ENCODE data around the gene ANGPTL8.

The ANGPTL8 gene

GRCh38 chr19:11197291-11198174 is 41.9 kb upstream of the ANGPTL8 start, which contains the start of gene KANK2:
KANK2 (minus strand) TSS chr19:11197545; CDS start chr19:11194511, 3,034 bp downstream.
- peaks cover 8% of the 10 kb centered on the region for H3K4me1 ChIP-seq (ENCODE audit: control insufficient read depth, insufficient read depth, low read length, unreplicated experiment)
- H2AFZ ChIP-seq (ENCODE audit: low read length, unreplicated experiment): peak within 1 kb of the TSS; percentile 5

GRCh38 chr19:11198175-11198534 is 41.3 kb upstream of the ANGPTL8 start:
- Histone ChIP-seq H3K4me3 (ENCODE audit: low read depth, low read length) (no peak overlapping the region), H2AFZ (ENCODE audit: low read length, unreplicated experiment) (no peak overlapping the region), H3K27ac (ENCODE audit: low read depth, low read length) (no peak overlapping the region)

More at GRCh38 chr19:11197291-11198174, 41.9 kb upstream of the ANGPTL8 start, which contains the start of gene KANK2:
- peaks cover 41% of the 10 kb centered on the region for H3K79me2 ChIP-seq (ENCODE audit: control insufficient read depth, insufficient read depth, low read length, unreplicated experiment)
- H3K36me3 ChIP-seq (ENCODE audit: insufficient read depth, low read length): peaks cover 11% of the 10 kb centered on the region; the same call in 1 of the 2 replicates
- H3K27ac ChIP-seq (ENCODE audit: low read depth, low read length): peak within 1 kb of the TSS; percentile 45; the same call in 1 of the 2 replicates
- peak within 1 kb of the TSS; percentile 89 for H3K4me3 ChIP-seq (ENCODE audit: low read depth, low read length)
- no peaks in the 10 kb centered on the region for H3K27me3 ChIP-seq (ENCODE audit: insufficient read depth, low read length)

DNA sequence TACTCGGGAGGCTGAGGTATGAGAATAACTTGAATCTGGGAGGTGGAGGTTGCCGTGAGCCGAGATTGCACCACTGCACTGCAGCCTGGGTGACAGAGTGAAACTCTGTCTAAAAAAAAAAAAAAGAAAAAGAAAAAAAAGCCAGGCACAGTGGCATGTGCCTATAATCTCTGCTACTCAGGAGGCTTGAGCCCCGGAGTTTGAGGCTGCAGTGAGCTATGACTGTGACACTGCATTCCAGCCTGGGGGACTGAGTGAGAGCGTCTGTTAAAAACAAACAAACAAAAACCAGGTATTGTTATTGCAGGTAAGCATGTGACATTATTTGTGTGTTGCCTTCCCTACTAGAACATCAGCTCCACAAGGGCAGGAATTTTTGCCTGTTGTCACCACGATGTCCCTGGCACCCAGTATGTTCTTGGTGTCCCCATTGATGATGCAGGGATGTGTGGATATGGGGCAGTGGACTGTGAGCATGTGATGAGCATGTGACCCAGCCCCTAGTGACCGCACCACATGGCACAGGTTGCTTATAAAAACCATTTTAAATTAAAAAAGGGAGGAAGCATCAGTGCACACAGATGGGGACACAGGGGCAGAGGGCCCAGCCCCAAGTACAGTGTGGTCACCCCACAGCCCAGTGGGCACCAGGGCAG is 40.5 kb upstream of the ANGPTL8 start:
- no peaks in the 10 kb centered on the region for H3K36me3 ChIP-seq (ENCODE audit: insufficient read depth, low read length)
- peaks cover 20% of the 10 kb centered on the region for H3K4me1 ChIP-seq (ENCODE audit: control insufficient read depth, insufficient read depth, low read length, unreplicated experiment)
- H2AFZ ChIP-seq (ENCODE audit: low read length, unreplicated experiment): no peak overlapping the region
- H3K4me3 ChIP-seq (ENCODE audit: low read depth, low read length): no peak overlapping the region
- peaks cover 30% of the 10 kb centered on the region for H3K79me2 ChIP-seq (ENCODE audit: control insufficient read depth, insufficient read depth, low read length, unreplicated experiment)
- H3K27me3 ChIP-seq (ENCODE audit: insufficient read depth, low read length): no peaks in the 10 kb centered on the region
- no peak overlapping the region for H3K27ac ChIP-seq (ENCODE audit: low read depth, low read length)

More at GRCh38 chr19:11198175-11198534, 41.3 kb upstream of the ANGPTL8 start:
- H3K79me2 ChIP-seq (ENCODE audit: control insufficient read depth, insufficient read depth, low read length, unreplicated experiment): peaks cover 37% of the 10 kb centered on the region
- peaks cover 14% of the 10 kb centered on the region for H3K4me1 ChIP-seq (ENCODE audit: control insufficient read depth, insufficient read depth, low read length, unreplicated experiment)
- peaks cover 5% of the 10 kb centered on the region; the same call in 1 of the 2 replicates for H3K36me3 ChIP-seq (ENCODE audit: insufficient read depth, low read length)
- no peaks in the 10 kb centered on the region for H3K27me3 ChIP-seq (ENCODE audit: insufficient read depth, low read length)

DNA sequence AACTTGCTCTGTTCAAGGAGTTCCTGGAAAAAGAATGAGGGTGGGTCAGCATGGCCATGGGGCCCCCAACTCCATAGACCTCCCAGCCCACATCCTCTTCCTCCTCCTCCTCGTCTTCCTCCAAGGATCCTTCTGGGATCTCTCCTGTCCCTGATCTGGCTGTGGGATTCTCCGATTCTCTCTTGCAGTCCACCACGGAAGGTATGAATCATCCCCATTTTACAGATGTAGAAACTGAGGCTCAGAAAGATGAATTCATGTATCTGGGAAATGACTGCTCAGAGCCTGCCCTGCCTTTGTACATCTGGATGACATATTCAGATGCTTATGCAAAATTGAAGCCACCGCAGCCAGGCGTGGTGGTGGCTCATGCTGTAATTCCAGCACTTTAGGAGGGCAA is 39.9 kb upstream of the ANGPTL8 start:
- Histone ChIP-seq H3K79me2 (ENCODE audit: control insufficient read depth, insufficient read depth, low read length, unreplicated experiment) (peaks cover 24% of the 10 kb centered on the region), H3K4me1 (ENCODE audit: control insufficient read depth, insufficient read depth, low read length, unreplicated experiment) (peaks cover 20% of the 10 kb centered on the region), H3K4me3 (ENCODE audit: low read depth, low read length) (no peak overlapping the region), H2AFZ (ENCODE audit: low read length, unreplicated experiment) (no peak overlapping the region), H3K27ac (ENCODE audit: low read depth, low read length) (no peak overlapping the region), H3K27me3 (ENCODE audit: insufficient read depth, low read length) (no peaks in the 10 kb centered on the region), H3K36me3 (ENCODE audit: insufficient read depth, low read length) (no peaks in the 10 kb centered on the region)

DNA sequence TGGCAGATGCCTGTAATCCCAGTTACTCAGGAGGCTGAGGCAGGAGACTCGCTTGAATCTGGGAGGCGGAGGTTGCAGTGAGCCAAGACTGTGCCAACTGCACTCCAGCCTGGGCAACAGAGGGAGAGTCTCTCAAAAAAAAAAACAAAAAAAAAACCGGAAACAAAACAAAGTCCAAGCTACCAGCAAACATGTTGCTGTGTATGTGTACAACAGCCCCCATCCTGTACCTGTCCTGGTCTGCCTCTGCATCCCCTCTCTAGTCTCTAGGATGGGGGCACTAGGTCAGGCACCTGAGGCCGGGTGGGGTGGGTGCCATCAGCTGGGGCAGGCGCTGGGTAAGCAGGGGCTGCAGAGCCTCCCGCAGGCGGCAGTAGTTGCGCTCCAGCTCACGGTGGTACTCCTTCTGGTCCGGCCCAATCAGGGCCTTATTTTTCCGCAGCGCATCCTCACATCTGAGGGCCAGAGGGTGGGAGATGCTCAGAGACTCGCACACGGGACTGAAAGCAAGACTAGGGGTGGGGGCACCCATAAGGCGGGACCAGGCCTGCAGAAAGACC is 39.3 kb upstream of the ANGPTL8 start:
- Histone ChIP-seq H3K4me1 (ENCODE audit: control insufficient read depth, insufficient read depth, low read length, unreplicated experiment) (peaks cover 25% of the 10 kb centered on the region), H3K27me3 (ENCODE audit: insufficient read depth, low read length) (no peaks in the 10 kb centered on the region), H3K36me3 (ENCODE audit: insufficient read depth, low read length) (no peaks in the 10 kb centered on the region), H3K79me2 (ENCODE audit: control insufficient read depth, insufficient read depth, low read length, unreplicated experiment) (peaks cover 18% of the 10 kb centered on the region), H3K27ac (ENCODE audit: low read depth, low read length) (no peak overlapping the region), H2AFZ (ENCODE audit: low read length, unreplicated experiment) (no peak overlapping the region), H3K4me3 (ENCODE audit: low read depth, low read length) (no peak overlapping the region)

GRCh38 chr19:11200931-11201330 is 38.5 kb upstream of the ANGPTL8 start:
- H3K36me3 ChIP-seq (ENCODE audit: insufficient read depth, low read length): no peaks in the 10 kb centered on the region
- H3K4me3 ChIP-seq (ENCODE audit: low read depth, low read length): no peak overlapping the region
- no peak overlapping the region for H3K27ac ChIP-seq (ENCODE audit: low read depth, low read length)
- H2AFZ ChIP-seq (ENCODE audit: low read length, unreplicated experiment): no peak overlapping the region
- H3K79me2 ChIP-seq (ENCODE audit: control insufficient read depth, insufficient read depth, low read length, unreplicated experiment): peaks cover 11% of the 10 kb centered on the region
- no peaks in the 10 kb centered on the region for H3K27me3 ChIP-seq (ENCODE audit: insufficient read depth, low read length)
- H3K4me1 ChIP-seq (ENCODE audit: control insufficient read depth, insufficient read depth, low read length, unreplicated experiment): peaks cover 19% of the 10 kb centered on the region

GRCh38 chr19:11201791-11202190 is 37.6 kb upstream of the ANGPTL8 start:
- Histone ChIP-seq H3K27me3 (ENCODE audit: insufficient read depth, low read length) (no peaks in the 10 kb centered on the region), H3K36me3 (ENCODE audit: insufficient read depth, low read length) (no peaks in the 10 kb centered on the region), H3K4me3 (ENCODE audit: low read depth, low read length) (no peak overlapping the region), H3K4me1 (ENCODE audit: control insufficient read depth, insufficient read depth, low read length, unreplicated experiment) (peaks cover 19% of the 10 kb centered on the region), H3K27ac (ENCODE audit: low read depth, low read length) (no peak overlapping the region), H3K79me2 (ENCODE audit: control insufficient read depth, insufficient read depth, low read length, unreplicated experiment) (peaks cover 4% of the 10 kb centered on the region), H2AFZ (ENCODE audit: low read length, unreplicated experiment) (no peak overlapping the region)

GRCh38 chr19:11202488-11203193 is 36.8 kb upstream of the ANGPTL8 start:
- H2AFZ ChIP-seq (ENCODE audit: low read length, unreplicated experiment): no peak overlapping the region
- H3K27ac ChIP-seq (ENCODE audit: low read depth, low read length): peak overlapping the region; percentile 64
- no peak overlapping the region; the same call in 1 of the 2 replicates for H3K4me3 ChIP-seq (ENCODE audit: low read depth, low read length)
- no peaks in the 10 kb centered on the region for H3K79me2 ChIP-seq (ENCODE audit: control insufficient read depth, insufficient read depth, low read length, unreplicated experiment)
- H3K4me1 ChIP-seq (ENCODE audit: control insufficient read depth, insufficient read depth, low read length, unreplicated experiment): peaks cover 19% of the 10 kb centered on the region
- H3K36me3 ChIP-seq (ENCODE audit: insufficient read depth, low read length): no peaks in the 10 kb centered on the region
- no peaks in the 10 kb centered on the region for H3K27me3 ChIP-seq (ENCODE audit: insufficient read depth, low read length)

- Histone ChIP-seq H3K27ac (ENCODE audit: low read depth, low read length) (peak overlapping the region; percentile 64), H3K4me3 (ENCODE audit: low read depth, low read length) (no peak overlapping the region; the same call in 1 of the 2 replicates), H3K4me1 (ENCODE audit: control insufficient read depth, insufficient read depth, low read length, unreplicated experiment) (peaks cover 19% of the 10 kb centered on the region), H3K27me3 (ENCODE audit: insufficient read depth, low read length) (no peaks in the 10 kb centered on the region), H3K36me3 (ENCODE audit: insufficient read depth, low read length) (no peaks in the 10 kb centered on the region), H2AFZ (ENCODE audit: low read length, unreplicated experiment) (peak overlapping the region; percentile 60), H3K79me2 (ENCODE audit: control insufficient read depth, insufficient read depth, low read length, unreplicated experiment) (no peaks in the 10 kb centered on the region)
These were observed 36.0 kb upstream of the ANGPTL8 start for GRCh38 chr19:11203194-11204075.
